ENCODE measurements around the gene GRK5.

DNA sequence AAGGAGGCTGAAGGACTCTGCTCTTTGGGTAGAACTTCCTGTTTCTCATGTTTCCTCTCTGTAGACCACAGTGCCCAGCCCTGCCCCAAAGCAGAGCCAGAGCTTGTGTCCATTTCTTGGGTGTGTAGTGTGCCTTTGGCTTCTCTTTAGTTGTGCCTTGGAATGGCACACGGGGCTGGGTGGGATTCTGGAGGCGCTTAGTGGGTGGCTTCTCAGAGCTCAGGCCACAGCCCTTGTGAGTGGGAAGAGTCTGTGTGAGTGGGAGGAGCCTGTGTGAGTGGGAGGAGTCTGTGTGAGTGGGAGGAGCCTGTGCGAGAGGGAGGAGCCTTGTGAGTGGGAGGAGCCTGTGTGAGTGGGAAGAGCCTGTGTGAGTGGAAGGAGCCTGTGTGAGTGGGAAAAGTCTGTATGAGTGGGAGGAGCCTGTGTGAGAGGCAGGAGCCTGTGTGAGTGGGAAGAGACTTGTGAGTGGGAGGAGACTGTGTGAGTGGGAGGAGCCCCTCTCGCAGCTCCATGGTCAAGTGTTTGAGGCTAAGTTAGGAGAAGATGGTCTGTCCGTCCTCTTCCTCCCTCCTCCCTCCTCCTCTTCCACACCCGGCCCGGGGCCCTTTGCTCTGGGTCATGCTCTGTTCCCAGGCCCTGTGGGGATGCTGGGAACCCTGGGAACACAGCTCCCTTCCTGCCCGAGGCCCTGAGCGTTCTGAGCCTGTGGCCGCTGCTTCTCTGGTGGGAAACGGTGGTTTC is 153.0 kb downstream of the GRK5 start:
- no peak for TF ChIP-seq POLR2AphosphoS5 (IDR thresholded peaks at IDR 0.05)
- no peak for TF ChIP-seq EP300 (IDR thresholded peaks at IDR 0.05)
- TF ChIP-seq, protein P1, sequence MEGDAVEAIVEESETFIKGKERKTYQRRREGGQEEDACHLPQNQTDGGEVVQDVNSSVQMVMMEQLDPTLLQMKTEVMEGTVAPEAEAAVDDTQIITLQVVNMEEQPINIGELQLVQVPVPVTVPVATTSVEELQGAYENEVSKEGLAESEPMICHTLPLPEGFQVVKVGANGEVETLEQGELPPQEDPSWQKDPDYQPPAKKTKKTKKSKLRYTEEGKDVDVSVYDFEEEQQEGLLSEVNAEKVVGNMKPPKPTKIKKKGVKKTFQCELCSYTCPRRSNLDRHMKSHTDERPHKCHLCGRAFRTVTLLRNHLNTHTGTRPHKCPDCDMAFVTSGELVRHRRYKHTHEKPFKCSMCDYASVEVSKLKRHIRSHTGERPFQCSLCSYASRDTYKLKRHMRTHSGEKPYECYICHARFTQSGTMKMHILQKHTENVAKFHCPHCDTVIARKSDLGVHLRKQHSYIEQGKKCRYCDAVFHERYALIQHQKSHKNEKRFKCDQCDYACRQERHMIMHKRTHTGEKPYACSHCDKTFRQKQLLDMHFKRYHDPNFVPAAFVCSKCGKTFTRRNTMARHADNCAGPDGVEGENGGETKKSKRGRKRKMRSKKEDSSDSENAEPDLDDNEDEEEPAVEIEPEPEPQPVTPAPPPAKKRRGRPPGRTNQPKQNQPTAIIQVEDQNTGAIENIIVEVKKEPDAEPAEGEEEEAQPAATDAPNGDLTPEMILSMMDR (IDR thresholded peaks at IDR 0.05): no peak
